GM19397 (cell line): Measurements from ENCODE around the gene RNF43.

Source experiments
- ATAC-seq: cut with Tn5 transposase; IDR thresholded peaks from one replicate; pipeline ENCODE4 v1.9.1; 2021; ENCODE audit warnings: mild to moderate bottlenecking, moderate library complexity; ENCODE audit not compliant: unreplicated experiment

The RNF43 gene

DNA sequence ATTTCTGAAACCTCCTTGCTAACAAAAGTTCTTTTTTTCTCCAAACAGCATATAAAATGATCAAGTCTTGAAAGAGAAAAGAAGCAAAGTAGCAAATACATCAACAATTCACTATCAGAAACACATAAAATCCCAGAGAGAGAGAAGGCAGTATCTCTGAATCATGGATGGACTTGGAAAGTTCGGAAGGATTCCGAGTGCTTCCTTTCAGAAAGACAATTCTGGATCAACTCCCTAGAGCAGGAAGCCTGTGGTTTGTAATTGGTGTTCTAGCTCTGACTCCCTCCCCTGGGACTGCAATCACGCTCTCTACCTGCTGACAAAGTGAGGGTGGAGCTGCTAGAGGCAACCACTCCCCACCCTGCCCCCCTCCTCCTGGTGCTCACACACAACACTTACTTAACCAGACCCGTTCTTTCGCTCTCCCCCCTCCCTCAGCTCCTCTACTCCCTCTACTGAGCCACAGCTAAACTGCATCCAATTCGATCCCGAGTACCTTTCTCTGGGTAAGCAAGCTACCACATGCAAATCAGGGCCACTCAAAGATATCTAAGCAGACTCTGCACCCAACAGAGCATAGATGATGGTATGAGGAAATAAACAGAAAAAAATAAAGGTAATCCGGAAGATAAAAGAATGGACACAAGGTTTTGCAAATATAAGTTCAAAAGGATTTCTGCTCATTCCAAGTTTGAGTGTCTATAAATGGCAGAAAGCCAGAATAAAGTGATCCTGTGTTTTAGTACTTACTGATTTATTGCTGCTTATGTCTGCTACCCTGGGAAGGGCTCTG is at the start of gene RNF43:
TSS of gene RNF43 (minus strand) at position 235 of the 793 bp plus-strand sequence. CDS start 1,957 bp downstream, outside the sequence.
- ATAC-seq = peak; percentile 96

DNA sequence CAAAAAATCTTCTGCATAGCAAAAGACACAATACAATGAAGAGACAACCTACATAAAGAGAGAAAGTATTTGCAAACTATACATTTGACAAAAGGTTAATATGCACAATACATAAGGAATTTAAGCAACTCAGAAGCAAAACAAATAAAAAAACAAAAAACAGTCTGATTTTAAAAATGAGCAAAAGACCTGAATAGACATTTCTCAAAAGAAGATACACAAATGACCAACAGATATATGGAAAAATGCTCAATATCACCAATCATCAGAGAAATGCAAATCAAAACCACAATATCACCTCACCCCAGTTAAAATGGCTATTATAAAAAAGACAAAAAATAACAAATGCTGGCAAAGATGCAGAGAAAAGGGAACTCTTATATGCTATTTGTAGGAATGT is 38.2 kb upstream of the RNF43 start:
- ATAC-seq = no peak

DNA sequence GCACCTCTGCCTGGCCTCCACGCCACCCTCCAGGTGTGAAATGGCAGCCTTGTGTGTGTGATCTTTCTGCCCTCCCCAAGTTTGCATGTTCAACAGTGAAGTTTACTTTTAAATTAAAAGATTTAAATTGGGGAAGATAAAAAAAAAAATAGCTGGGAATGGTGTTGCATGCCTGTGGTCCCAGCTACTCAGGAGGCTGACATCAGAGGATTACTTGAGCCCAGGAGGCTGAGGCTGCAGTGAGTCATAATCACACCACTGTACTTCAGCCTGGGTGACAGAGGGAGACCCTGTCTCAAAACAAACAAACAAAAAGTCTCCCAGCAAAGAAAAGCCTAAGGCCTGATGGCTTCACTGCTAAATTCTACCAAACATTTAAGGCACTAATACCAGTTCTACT is 35.4 kb upstream of the RNF43 start:
- no peak for ATAC-seq

DNA sequence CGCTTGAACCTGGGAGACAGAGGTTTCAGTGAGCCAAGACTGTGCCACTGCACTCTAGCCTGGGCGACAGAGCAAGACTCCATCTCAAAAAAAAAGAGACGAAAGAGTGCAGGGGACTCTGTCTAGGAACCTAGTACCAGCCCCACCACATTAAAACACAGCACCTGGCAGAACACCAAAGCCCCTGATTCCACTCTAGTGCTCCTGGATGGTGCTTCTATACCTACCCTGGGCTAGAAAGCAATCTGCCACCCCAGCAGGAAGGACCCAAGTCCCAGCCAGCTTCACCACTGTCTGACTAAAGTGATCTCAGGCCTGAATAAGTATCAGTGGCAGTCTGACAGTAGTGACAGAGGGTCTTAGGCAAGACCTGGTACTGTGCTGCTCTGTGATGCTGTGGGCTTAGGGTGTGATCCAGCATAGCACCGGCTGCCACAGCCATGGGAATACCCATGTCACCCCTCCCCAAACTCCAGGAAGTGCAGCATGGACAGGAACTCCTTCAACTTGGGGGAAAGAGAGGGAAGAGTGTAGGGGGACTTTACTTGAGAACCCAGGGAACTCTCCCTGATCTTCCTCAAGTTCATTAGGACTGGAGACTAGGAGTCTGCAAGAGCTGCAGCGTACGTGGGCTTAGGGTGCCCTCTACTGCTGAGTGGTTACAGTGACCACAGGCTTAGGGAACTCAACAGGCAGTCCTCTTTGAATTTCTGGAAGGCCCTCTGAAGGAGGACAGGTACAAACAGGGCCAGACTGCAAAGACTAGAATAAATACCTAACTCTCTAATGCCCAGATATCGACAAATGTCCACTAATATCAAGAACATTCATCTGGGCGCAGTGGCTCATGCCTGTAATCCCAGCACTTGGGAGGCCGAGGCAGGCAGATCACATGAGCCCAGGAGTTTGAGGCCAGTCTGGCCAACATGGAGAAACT is 30.0 kb upstream of the RNF43 start:
- ATAC-seq = no peak

DNA sequence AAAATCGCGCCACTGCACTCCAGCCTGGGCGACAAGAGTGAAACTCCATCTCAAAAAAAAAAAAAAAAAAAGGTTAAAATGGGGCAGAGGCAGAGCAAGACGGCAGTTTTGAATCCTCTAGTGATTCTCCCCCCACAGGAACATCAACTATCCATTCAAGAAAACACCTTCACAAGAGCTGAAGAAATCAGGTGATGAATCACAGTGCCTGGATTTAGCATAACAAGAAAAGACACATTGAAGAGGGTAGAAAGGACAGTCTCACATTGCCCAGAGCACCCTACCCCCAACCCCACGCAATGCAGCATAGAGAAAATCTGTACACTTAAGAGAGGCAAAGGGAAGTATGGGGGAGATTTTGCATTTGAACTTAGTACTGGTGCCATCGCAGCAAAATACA is 28.8 kb upstream of the RNF43 start:
- ATAC-seq = no peak

DNA sequence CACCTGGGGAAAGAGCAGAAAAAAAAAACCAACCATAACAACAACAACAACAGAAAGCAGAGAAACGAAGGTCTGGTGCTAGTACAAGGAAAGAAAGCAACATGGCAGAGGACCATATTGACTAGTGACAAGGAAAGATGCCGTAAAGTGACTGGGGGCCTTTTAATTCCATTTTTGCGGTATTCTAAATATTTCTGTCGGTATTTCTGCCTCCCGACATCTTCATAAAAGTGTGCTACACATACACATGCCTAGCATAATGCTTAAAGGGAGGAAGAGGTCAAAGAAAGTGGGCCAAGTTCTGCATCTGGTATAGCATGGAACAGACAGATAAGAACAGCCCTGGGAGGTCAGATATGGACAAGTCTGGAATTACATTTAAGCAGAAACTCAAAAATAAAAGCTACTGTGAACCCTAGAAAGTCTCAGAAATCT is 19.5 kb upstream of the RNF43 start:
- ATAC-seq = no peak

DNA sequence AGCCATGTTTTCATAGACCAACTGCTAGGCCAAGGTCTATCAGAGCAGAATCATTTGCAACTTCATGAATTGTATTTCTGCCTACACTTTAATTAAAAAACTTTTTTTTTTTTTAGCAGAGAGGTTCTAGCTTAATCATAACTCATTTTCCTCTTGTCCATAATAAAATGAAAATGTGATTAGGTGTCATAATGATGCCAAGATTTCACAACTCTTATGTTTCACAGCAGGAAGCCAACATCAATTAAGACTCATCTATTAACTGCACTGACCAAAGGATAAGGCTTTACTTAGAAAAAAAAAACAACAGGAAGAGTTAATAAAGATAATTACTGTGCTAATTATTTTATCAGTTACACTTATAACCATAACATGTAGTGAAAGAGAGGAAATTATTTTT is 18.9 kb upstream of the RNF43 start:
- no peak for ATAC-seq

DNA sequence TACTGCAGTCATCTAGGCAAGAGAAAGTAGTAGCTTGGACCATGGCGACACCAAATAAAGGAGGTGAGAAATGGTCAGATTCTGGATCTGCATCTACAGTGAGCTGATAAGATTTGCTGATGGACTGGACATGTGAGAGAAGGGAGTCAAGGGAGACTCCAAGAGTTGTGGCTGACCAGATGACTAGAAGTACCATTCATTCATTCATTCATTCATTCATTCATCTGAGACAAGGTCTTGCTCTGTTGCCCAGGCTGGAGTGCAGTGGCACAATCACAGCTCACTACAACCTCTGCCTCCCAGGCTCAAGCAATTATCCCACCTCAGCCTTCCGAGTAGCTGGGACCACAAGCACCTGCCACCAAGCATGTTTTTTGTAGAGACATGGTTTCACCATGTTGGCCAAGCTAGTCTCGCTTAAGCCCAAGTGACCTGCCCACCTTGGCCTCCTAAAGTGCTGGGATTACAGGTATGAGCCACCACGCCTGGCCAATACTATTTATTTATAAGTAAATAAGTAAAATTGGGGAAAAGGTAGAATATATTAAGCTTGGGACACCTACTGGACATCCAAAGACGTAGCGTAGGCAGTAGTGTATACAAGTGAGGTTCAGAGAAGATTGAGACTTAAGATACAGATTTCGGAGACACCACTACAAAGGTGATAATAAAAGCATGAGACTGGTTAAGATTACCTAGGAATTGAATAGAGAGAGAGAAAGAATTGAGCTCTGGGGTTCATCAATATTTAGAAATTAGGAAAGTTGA is 15.7 kb upstream of the RNF43 start:
- ATAC-seq = no peak

DNA sequence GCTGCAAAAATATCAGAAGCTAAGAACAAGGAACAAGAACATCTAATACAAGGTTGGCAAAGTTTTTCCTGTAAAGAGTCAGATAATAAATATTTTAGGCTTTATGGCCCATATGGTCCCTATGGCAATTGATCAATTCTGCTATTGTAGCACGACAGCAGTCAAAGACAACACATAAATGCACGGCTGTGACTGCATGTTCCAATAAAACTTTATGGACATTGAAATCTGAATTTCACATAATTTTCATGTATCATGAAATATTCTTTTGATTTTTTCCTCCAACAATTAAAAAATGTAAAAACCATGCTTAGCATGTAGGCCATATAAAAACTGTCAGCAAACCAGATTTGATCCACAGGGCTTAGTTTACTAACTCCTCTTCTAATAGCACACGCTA is 10.5 kb upstream of the RNF43 start:
- ATAC-seq = no peak

DNA sequence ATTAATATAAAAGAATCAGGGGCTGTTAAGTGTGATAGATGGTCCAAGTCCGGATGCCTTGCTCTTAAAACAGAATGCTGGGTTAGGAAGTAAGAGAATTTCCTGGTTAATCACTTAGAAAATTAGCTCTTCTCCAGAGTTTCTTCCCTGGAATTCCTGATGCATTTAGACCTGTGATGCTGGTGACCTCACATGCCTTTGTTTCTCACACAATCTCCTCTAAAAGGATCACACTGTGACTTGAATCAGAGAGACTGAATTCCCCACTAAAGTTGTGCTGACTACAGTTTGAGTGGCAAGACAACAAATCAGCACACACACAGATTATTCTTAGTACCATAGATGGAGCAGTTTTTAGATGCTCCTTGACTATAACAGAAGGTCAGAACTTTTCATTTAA is 4.4 kb upstream of the RNF43 start:
- ATAC-seq = no peak

DNA sequence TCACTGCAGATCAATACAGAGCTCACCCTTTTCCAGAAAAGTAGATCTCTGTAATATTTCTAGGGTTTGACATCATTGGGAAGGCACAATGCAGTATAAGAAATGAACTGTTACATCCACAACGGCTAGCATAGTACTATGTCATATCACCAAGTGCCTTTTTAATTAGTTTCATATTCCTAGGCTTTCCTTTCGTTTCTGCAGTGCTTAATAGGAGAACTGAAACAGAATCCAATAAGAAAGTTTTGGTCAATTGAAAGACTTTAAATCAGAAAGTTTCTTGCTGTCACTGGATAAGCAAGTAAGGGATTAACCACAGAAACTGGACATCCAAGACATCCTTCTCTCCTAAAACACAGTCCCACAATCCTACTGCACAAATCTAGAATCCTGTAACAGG is 3.5 kb upstream of the RNF43 start:
- ATAC-seq = no peak

DNA sequence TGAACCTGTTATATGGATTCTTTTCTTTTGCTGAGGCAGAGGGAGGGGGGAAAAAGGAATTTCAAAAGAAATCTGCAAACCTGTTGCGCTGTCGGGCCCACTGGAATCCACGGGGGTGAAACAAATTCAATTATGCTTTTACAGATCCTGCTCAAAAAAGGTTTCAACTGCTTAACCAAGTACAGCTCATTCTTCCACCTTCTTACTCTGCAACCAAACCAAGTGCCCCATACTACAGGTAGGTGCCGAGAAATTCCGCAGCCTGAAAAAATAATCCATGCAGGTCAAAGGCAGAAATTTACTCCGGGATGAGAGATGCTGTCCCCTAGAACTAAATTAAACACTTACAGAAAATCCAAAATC is 416 bp downstream of the RNF43 start:
- ATAC-seq = no peak

DNA sequence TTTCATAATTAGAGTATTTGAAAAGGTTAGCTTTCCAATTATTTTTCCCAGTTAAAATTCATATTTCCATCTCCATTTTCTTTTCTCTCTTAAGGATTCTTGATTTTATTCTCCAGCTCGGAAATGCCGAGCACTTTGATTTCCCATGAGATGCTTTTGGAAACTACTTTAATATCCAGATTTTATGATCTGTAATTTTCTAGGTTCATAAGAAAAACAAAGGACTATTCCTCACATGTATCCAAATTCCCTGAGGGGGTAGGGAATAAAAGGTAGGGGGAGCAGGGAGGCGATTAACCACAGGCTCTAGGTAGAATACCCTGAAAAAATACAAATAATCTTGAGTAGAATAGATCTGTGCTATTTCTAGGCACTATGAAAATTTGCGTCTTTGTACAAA is 938 bp downstream of the RNF43 start:
- no peak for ATAC-seq

DNA sequence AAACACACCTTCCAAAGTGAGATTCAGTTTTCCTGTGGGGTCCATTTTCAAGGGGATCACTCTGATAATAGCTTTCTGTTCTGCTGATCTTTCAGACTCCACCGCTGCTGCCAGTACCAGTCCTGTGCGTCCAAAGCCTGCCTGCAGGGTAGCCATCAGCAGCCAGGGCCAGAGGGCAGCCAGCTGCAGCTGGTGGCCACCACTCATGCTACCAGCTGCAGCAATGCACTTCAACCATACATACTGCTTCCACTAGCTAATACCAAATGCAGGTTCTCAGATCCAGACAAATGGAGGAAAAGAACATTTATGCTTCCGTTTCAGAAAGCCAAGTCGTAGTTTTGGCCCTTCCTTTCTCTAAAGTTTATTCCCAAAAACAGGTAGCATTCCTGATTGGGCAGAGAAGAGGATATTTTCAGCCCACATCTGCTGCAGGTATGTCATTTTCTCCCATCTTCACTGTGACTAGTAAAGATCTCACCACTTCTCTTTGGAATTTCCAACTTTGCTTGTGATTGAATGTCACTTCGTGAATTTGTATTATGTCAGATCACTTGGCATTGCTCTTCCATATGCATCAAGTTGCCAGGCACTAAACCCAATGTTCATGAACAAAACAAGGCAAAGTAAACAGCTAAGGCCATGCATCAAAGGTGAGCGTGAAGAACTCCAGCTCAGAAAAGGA is 1.8 kb downstream of the RNF43 start:
- no peak for ATAC-seq

DNA sequence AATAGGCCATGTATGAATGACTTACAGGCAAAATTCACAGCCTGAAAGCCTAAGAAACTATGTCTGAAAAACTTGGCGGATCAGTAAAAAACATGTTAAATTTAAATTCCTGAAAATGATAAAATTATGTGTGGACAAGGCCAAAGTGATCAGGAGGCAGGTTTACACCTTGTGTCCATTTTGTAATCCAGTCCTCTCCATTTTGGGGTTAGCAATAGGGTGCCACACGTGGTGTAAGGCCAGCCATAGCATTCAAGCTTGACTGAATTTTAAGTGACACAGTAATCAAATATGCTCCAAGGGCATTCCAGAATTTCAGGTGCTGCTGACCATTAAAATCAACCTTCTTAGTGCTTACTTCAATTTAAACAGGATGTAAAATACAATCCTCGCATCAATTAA is 2.7 kb downstream of the RNF43 start:
- no peak for ATAC-seq

DNA sequence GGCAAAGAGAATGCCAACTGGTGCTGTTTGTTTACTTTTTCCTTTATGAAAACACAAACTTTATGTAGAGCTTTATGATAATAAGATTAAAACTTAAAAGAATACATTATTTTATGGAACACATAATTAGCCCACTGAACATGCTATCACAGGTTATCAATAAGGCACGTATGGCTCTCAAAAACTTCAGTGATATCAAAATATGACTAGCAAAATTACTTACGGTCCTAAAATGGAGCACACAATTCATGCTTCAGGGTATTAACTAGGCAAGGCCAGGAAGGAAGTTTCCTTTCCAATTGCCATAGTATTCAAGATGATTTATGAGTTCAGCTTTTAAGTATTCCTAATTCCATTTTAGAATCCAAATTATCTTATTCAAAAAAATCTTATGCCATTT is 3.6 kb downstream of the RNF43 start:
- no peak for ATAC-seq

DNA sequence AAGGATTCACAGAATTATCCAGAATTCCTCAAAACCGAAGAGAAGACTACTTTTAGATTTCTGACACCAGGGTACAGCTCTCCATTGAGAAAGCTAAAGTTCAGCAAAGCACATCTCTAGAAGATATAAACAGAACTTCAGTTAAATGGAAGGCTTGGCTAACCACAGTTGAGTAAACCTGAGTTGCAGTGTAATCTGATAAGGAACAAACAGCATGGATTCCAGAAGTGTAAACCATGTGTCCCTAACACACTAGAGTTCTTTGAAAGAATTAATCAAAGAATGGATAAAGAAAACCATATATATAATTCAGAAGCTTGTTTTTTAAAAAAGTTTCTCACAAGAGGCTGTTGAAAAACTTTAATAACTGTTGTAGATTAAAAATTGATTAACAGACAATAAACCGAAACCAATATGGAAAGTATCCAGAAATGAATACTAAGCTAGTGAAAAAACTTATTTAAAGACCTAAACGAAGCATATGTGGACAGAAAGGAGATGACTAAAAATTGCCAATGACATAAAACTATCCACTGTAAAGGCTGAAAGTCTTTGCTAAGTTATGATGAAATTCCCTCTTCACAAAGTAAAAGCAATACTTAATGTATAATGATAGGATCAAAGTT is 4.3 kb downstream of the RNF43 start:
- ATAC-seq = no peak

DNA sequence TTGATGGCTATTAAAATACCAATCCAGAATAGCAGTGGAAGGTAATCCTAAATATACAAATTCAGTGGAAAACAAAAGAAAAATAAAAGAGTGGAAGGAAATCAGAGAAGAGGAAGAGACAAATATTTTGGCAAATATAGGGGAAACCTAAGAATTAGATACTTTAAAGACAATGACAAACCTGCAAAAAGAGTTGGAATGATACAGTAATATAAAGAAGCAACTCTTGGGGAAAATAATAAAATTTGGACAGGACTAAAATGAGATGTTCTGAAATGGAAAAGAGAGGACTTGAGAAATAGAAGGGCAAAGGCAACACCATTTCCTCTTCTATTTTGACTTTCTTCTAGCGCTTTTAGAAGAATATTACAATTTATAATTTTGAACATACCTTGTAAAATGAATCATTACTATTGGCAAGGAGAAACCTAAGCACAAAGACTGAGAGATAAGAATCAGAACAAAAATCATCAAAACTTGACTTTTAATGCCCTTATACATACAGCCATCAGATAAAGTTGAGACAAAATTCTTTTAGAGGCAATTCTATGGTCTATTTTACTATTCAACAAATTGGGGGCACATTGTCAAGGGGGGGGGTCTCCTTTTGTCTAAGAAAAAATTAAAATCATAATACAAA is 5.2 kb downstream of the RNF43 start:
- no peak for ATAC-seq

DNA sequence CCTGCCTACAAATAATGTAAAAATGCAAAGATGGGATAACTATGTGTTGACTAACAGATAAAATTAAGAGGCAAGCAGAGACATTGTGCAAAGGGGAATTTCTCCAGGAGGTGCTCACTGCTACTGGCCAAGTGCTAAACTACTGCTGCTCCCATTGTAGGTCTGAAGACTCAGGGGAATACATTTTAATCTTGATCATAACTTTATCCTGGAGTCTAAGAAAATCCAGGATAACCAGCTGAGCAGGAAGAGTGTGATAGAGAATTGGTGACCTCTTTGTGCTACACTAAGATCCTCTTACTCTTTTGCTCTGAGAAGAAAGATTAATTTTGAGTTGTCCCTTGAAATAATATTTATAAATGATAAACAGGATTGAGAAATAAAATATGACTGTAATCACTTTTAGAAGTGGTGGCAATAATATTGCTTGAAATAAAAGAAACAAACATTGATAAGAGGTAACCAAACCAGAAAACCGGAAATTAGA is 5.9 kb downstream of the RNF43 start:
- ATAC-seq = no peak
